ENCODE results near the gene MAL.

- TF ChIP-seq POLR2A (IDR thresholded peaks at IDR 0.05) = no peak
- no peak for TF ChIP-seq CTCF (IDR thresholded peaks at IDR 0.05)
These were observed 60.5 kb downstream of the MAL start for GRCh38 chr2:95086017-95086416.

Data from esophagus squamous epithelium (tissue), 4 donors.